Bronchial epithelial cell (primary cell): ENCODE data around the gene TRPM5. TPM values are rescaled to one million over a fixed set of nuclear protein-coding genes. Genes with fewer than 3 reads are reported as not detected.

Experiments
- DNase-seq: peaks from one replicate; pipeline ENCODE4 v3.0.0-alpha.2; 2010; ENCODE audit warnings: low read depth
- FAIRE-seq: peaks from 2 replicates; lab custom pipeline; 2011; peaks lifted over from hg19 to GRCh38; lab: Jason Lieb, UNC
- H3K27me3 ChIP-seq: 2 replicates; pipeline ENCODE4 v1.5.1; 2011; ENCODE audit warnings: low read length; ENCODE audit not compliant: control insufficient read depth, insufficient read depth
- H3K36me3 ChIP-seq: 2 replicates; pipeline ENCODE4 v1.5.1; 2011; ENCODE audit warnings: low read length; ENCODE audit not compliant: control insufficient read depth, insufficient read depth
- H3K4me3 ChIP-seq: 2 replicates; pipeline ENCODE4 v1.5.1; 2011; ENCODE audit warnings: mild to moderate bottlenecking, low read depth, low read length, control low read depth
- total RNA-seq: library from RNA; depleted of rRNA; stranded (reverse); fragments of >200 nt; gene quantifications from 2 replicates; pipeline ENCODE4 v1.2.1, GENCODE V29; 2014
- TF ChIP-seq, protein P1 (sequence below): IDR thresholded peaks from 2 replicates; pipeline ENCODE4 v1.5.1; 2011; ENCODE audit warnings: mild to moderate bottlenecking, moderate library complexity, low read length, control low read depth, inconsistent platforms; ENCODE audit not compliant: insufficient read depth, severe bottlenecking

Gene TRPM5
- total RNA-seq, 1 donor from 2014 or later: not detected

DNA sequence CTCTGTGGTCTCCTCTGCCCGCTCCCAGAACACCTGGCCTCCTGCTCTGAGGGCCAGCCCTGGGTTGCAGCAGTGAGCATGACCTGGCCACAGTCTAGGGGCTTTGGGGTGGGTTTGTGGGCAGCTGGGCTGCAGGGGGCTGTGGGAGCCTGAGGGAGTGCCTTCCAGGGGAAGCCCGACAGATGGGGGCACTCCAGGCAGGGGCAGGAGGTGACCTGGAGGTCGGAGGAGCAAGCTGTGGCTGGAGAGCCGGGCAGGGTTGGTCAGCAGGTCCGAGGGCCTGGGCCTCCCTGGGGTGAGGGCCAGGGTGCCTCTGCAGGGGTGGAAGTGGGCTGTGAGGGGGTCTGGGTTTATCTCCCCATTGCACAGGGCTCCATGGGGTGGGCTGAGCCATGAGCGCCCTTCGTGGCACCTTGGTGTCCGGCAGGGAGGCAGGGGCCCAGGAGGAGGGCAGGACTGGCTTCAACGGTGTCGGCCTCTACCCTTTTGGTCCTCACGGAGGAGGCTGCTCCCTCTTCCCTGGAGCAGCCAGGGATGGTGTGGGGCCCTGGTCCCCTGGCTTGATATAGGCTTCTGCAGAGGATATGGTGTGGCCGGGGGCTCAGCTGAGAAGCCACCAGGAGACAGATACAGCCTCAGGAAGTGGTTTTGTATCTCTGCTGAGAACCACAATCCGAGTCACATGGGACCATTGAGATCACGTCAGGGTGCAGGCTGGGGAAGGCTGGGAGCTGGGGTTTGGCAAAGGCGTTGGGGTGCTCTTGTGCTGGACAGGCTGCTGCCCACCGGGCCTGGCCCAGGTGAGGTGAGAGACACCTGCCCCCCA is 22.8 kb upstream of the TRPM5 start:
- no peaks in the 10 kb centered on the region for H3K36me3 ChIP-seq
- DNase-seq (no peak), FAIRE-seq (no peak)
- H3K27me3 ChIP-seq: no peaks in the 10 kb centered on the region
- TF ChIP-seq, protein P1, sequence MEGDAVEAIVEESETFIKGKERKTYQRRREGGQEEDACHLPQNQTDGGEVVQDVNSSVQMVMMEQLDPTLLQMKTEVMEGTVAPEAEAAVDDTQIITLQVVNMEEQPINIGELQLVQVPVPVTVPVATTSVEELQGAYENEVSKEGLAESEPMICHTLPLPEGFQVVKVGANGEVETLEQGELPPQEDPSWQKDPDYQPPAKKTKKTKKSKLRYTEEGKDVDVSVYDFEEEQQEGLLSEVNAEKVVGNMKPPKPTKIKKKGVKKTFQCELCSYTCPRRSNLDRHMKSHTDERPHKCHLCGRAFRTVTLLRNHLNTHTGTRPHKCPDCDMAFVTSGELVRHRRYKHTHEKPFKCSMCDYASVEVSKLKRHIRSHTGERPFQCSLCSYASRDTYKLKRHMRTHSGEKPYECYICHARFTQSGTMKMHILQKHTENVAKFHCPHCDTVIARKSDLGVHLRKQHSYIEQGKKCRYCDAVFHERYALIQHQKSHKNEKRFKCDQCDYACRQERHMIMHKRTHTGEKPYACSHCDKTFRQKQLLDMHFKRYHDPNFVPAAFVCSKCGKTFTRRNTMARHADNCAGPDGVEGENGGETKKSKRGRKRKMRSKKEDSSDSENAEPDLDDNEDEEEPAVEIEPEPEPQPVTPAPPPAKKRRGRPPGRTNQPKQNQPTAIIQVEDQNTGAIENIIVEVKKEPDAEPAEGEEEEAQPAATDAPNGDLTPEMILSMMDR: no peak
- no peak overlapping the region for H3K4me3 ChIP-seq

DNA sequence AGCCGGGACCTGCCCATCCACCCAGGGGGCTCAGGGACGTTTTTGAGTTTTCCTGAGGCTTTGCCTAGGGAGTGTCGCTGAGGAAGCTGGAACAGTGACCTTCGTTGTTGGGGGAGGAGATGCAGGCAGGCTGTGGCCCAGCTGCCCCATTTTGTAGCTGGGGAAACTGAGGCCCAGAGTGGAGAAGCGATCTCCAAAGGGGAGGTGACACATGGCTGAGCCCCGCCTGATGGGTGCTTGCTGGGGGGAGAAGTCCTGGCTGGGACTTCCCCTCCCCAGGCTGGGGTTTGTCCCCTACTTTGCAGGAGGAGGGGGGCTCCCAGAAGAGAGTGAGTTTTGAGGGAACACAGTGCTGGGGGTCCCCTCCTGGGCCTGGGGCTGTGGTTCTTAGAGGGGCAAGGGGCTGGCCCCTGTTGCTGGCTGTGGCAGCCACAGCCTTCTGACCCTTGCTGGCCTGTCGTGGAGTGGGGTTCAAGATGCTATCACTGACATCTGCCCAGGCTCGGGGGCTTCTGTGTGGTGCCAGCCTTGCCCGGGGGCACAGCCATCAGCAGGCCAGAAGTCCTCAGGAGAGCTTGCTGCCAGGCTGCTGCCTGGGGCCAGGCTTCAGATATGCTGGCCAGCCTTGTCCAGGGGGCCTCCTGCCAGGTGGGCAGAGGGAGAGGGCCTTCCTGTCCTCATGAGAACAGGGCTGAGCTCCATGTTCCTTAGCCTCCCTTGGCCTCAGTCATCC is 21.9 kb upstream of the TRPM5 start:
- FAIRE-seq: no peak
- DNase-seq: no peak
- Histone ChIP-seq H3K27me3 (no peaks in the 10 kb centered on the region), H3K4me3 (no peak overlapping the region), H3K36me3 (no peaks in the 10 kb centered on the region)
- TF ChIP-seq, protein P1: no peak

DNA sequence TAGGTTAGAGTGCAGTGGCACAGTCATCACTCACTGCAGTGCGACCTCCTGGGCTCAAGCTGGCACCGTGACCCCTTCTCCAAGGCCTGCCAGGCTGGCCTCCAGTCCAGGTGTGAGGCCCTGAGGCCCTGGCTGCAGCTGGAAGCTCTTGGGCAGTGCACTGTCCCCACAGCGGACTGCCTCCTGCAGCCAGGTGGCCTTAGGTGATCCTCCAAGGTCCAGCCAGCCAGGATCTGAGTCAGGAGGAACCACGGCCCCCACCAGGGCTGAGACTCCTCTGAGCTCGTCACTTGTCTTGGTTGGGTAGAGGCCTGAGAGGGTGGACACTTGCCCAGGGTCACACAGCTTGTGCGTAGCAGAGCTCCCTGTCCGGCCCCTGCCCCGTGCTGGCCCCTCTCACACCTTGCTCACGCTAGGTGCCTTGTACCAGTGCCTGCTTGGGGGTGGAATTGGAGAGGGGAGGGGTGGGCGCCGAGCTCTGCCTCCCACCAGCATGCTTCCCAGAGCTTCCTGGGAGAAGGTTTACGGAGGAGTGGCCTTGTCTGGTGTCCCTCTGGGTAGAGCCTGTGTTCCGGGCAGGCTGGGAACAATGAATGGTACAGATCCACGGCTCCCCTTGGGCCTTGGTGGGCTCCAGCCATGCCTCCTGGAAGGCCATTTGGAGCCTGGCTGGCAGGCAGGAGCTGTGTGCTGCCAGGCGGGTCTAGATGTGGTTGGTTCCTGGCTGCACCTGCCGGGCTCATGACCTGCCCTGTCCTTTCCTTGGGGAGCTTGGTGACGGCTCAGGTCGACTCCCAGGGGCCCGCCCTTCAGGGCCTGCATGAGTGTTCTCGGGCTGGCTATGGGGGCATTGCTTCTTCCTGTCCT is 21.1 kb upstream of the TRPM5 start:
- FAIRE-seq: no peak
- TF ChIP-seq, protein P1: no peak
- H3K27me3 ChIP-seq: no peaks in the 10 kb centered on the region

DNA sequence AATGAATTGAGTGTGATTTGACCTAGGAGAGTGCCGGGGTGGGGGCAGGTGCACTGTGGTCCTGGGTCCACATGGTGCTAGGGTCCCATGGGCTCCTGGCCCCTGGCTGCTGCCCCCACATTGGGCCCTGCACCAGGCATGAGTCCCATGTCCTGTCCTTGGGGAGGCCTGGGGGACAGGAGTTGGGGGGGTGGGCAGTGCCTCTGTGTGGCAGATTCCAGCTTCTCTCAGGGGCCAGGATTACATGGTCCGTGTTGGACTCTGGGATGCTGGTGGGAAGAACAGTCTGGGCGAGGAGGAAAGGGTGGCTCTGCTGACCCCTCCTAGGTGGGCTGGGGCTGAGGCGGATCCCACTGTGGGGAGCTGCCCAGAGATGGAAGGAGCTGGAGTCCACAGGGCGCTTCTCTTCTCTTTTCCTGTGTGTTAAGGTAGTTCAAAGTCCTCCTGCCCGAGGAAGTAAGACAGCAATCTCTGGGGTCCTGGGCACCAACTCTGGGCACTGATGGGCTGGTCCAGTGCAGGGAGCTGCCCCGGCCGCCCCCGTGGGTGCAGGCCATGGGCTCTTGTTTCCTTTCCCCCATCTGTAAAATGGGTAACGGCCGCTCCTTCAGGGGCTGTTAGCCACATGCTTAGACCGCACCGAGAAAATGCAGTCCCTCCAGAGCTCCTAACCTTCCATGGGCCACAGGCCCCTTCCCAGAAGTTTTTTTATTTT is 20.3 kb upstream of the TRPM5 start:
- H3K4me3 ChIP-seq: no peak overlapping the region
- no peaks in the 10 kb centered on the region for H3K27me3 ChIP-seq
- no peaks in the 10 kb centered on the region for H3K36me3 ChIP-seq
- TF ChIP-seq, protein P1: no peak
- DNase-seq: no peak
- no peak for FAIRE-seq

More for the DNA sequence above, 21.1 kb upstream of the TRPM5 start:
- H3K36me3 ChIP-seq: no peaks in the 10 kb centered on the region
- H3K4me3 ChIP-seq: no peak overlapping the region
- DNase-seq: no peak

DNA sequence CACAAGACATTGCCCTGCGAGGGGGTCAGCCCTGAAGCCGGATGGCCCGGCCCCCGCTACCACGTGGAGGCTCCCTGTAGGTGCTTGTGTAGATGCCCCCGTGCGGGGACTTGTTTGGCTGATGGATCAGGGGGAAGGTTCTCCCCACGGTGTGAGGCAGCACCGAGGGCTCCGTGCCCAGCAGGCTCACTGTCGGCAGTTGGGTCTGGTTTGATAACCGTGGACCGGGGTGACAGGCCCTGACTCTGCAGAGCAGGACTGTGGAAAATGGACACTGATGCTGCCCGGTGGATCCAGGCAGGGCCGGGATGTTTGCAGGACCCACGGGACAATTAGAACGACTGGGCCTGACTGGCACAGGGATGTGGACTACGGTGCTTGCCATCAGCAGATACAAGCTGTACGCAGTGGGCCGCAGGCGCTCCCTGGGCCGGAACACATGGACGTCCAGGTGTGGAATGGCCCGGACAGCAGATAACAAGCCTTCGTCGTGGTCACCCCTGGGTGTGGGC is 19.5 kb upstream of the TRPM5 start:
- Histone ChIP-seq H3K4me3 (no peak overlapping the region), H3K27me3 (no peaks in the 10 kb centered on the region), H3K36me3 (no peaks in the 10 kb centered on the region)
- no peak for FAIRE-seq
- no peak for DNase-seq
- TF ChIP-seq, protein P1: no peak
